Lower leg skin (tissue), 4 donors: ENCODE measurements around the gene GNAZ. TPM values are rescaled to one million over a fixed set of nuclear protein-coding genes. Genes with fewer than 3 reads are reported as not detected.

Source experiments
- DNase-seq, 2 donors: peaks; one replicate each; pipeline ENCODE4 v3.0.0-alpha.2; 2019; ENCODE audit warnings: low spot score in 2 of 2
- H3K4me3 ChIP-seq: fragments of 200-600 bp; sonication (generic); 2 replicates; pipeline ENCODE4 v1.5.1; 2017; ENCODE audit warnings: mild to moderate bottlenecking, low read depth; ENCODE audit not compliant: poor library complexity, severe bottlenecking
- CTCF ChIP-seq, 3 donors: fragments of 450-650 bp; IDR thresholded peaks; one replicate each; pipeline ENCODE4 v1.5.1; 2016; ENCODE audit warnings: antibody characterized with exemption in 3 of 3, mild to moderate bottlenecking in 3 of 3, moderate library complexity in 2 of 3
- POLR2A ChIP-seq, 2 donors: fragments of 450-650 bp; IDR thresholded peaks; one replicate each; pipeline ENCODE4 v1.6.1; 2016 to 2017; ENCODE audit warnings: antibody characterized with exemption in 2 of 2, mild to moderate bottlenecking in 1 of 2, moderate library complexity in 1 of 2
- WGBS, 2 donors: methylation state at CpG; one replicate each; pipeline ENCODE4 v1.1.5; 2018; 5-methylcytosine and 5-hydroxymethylcytosine counted together
- intact Hi-C: fragments of 100-400 bp; cut with DNase I; formaldehyde crosslinking; loops from one replicate; pipeline ENCODE4 v1.15.0; 2023; ENCODE audit warnings: low total_unique reads
- total RNA-seq, 4 donors: library from RNA; depleted of rRNA; stranded (reverse); fragments of >200 nt; gene quantifications; one replicate each; pipeline ENCODE4 v1.1.0, GENCODE V29; 2016

Gene GNAZ
- total RNA-seq, 4 donors from 2014 or later, result 1.5 to 3.6 (median 2.0) TPM

- intact Hi-C loops, result loop anchor here (5.0 kb wide), 1 partner anchor 163 kb away; no protein-coding TSS in a partner anchor
- WGBS, 2 donors, result 82 to 91% methylated on average over 18 of the region's 18 CpGs
- no peak for DNase-seq
- H3K4me3 ChIP-seq, result no peak overlapping the region
- TF ChIP-seq CTCF (IDR thresholded peaks at IDR 0.05) (no peak), POLR2A (IDR thresholded peaks at IDR 0.05) (no peak)
Measured at GRCh38 chr22:23125512-23126103, 55.3 kb downstream of the GNAZ start.

- no peak for TF ChIP-seq POLR2A (IDR thresholded peaks at IDR 0.05)
- TF ChIP-seq CTCF (IDR thresholded peaks at IDR 0.05), result no peak
- no peak overlapping the region for H3K4me3 ChIP-seq
- DNase-seq, result no peak
- WGBS, 2 donors, result 76 to 82% methylated on average over 13 to 14 of the region's 14 CpGs
- intact Hi-C loops, result loop anchor here (5.0 kb wide), 1 partner anchor 164 kb away; no protein-coding TSS in a partner anchor
Measured at GRCh38 chr22:23126165-23127054, 56.1 kb downstream of the GNAZ start.

- intact Hi-C loops, result loop anchor here (5.0 kb wide), 1 partner anchor 165 kb away; no protein-coding TSS in a partner anchor
- no peak for DNase-seq
- TF ChIP-seq POLR2A (IDR thresholded peaks at IDR 0.05), result no peak
- no peak overlapping the region for H3K4me3 ChIP-seq
- WGBS, 2 donors, result 77 to 95% methylated on average over 4 to 6 of the region's 7 CpGs
Measured at GRCh38 chr22:23127055-23127756, 56.9 kb downstream of the GNAZ start.

GRCh38 chr22:23127788-23128187 is 57.5 kb downstream of the GNAZ start:
- DNase-seq, result no peak
- TF ChIP-seq CTCF (IDR thresholded peaks at IDR 0.05) (no peak), POLR2A (IDR thresholded peaks at IDR 0.05) (no peak)
- 36 to 64% methylated on average over 9 of the region's 9 CpGs for WGBS, 2 donors
- intact Hi-C loops, result loop anchor here (5.0 kb wide), 1 partner anchor 165 kb away; no protein-coding TSS in a partner anchor
- no peak overlapping the region for H3K4me3 ChIP-seq

GRCh38 chr22:23128269-23129108 is 58.2 kb downstream of the GNAZ start:
- DNase-seq, result peak; percentile 35 to 91
- no peak overlapping the region for H3K4me3 ChIP-seq
- TF ChIP-seq POLR2A (IDR thresholded peaks at IDR 0.05), result no peak
- TF ChIP-seq CTCF (IDR thresholded peaks at IDR 0.05), result no peak
- intact Hi-C loops, result loop anchor here (5.0 kb wide), 1 partner anchor 166 kb away; no protein-coding TSS in a partner anchor
- 28 to 33% methylated on average over 11 to 13 of the region's 14 CpGs for WGBS, 2 donors
